GM12878 (cell line): ENCODE results near the gene TIRAP. TPM values are rescaled to one million over a fixed set of nuclear protein-coding genes. Genes with fewer than 3 reads are reported as not detected.
A peak's percentile ranks its signal among the peaks of the same experiment; 100 is the strongest.

Experiments
- ATAC-seq: fragments of 200-7000 bp; cut with Tn5 transposase; 3 replicates; pipeline ENCODE4 v1.9.1; 2020; ENCODE audit warnings: mild to moderate bottlenecking, moderate library complexity
- BruUV-seq: library from RNA; stranded (reverse); fragments of 400-500 nt; replicated peaks from 2 replicates; lab custom pipeline; 2021; lab: Mats Ljungman, UMichigan
- CTCF ChIA-PET: fragments of 300-600 bp; sonication (Branson Sonifier 250); formaldehyde crosslinking; extraction: SDS; loops from one replicate; lab custom pipeline; 2021; ENCODE audit warnings: inconsistent platforms; lab: Yijun Ruan, JAX
- POLR2A ChIA-PET: fragments of 350-600 bp; formaldehyde crosslinking; extraction: SDS; loops from one replicate; lab custom pipeline; 2021; ENCODE audit warnings: inconsistent platforms; lab: Charles Lee
- RAD21 ChIA-PET: fragments of 300-600 bp; sonication (Branson Sonifier 250); formaldehyde crosslinking; loops from one replicate; lab custom pipeline; 2023; ENCODE audit warnings: antibody characterized with exemption; ENCODE audit not compliant: unreplicated experiment; lab: Charles Lee
- SMC1A ChIA-PET: fragments of 300-600 bp; sonication (Branson Sonifier 250); formaldehyde crosslinking; loops from one replicate; lab custom pipeline; 2023; ENCODE audit not compliant: unreplicated experiment, uncharacterized antibody; lab: Charles Lee
- DNase-seq: peaks from one replicate; pipeline ENCODE4 v3.0.0-alpha.2; 2011; ENCODE audit warnings: low read depth, low spot score
- FAIRE-seq: peaks from 3 replicates; lab custom pipeline; 2011; peaks lifted over from hg19 to GRCh38; lab: Jason Lieb, UNC
- H2AFZ ChIP-seq: 2 replicates; pipeline ENCODE4 v1.6.0; 2011; ENCODE audit warnings: low read depth, low read length, control low read depth; ENCODE audit not compliant: control insufficient read depth
- H3K27ac ChIP-seq: 2 replicates; pipeline ENCODE4 v1.5.1; 2011; ENCODE audit warnings: control low read depth; ENCODE audit not compliant: control insufficient read depth, insufficient read depth
- H3K27me3 ChIP-seq, 2 experiments: replicated peaks in 1 of 2; 2 replicates each; pipeline versions ENCODE4 v1.6.0 to v1.6.1; 2011; ENCODE audit warnings: low read length in 1 of 2; ENCODE audit not compliant: control insufficient read depth in 2 of 2, insufficient read depth in 2 of 2
- H3K36me3 ChIP-seq, 2 experiments: 2 replicates each; pipeline ENCODE4 v1.5.1; 2011; ENCODE audit warnings: low read length in 1 of 2; ENCODE audit not compliant: control insufficient read depth in 2 of 2, insufficient read depth in 2 of 2
- H3K4me1 ChIP-seq: 2 replicates; pipeline ENCODE4 v1.6.1; 2011; ENCODE audit warnings: mild to moderate bottlenecking, low read length, moderate library complexity, mixed read lengths; ENCODE audit not compliant: control insufficient read depth, insufficient read depth
- H3K4me2 ChIP-seq: 2 replicates; pipeline ENCODE4 v1.6.0; 2011; ENCODE audit warnings: control low read depth; ENCODE audit not compliant: control insufficient read depth, insufficient read depth
- H3K4me3 ChIP-seq: fragments of 200-600 bp; sonication (generic); 2 replicates; pipeline ENCODE4 v1.5.1; 2016
- H3K79me2 ChIP-seq: 2 replicates; pipeline ENCODE4 v1.6.0; 2011; ENCODE audit warnings: low read length; ENCODE audit not compliant: control insufficient read depth, insufficient read depth
- H3K9ac ChIP-seq: 2 replicates; pipeline ENCODE4 v1.8.0; 2011; ENCODE audit warnings: low read length, control low read depth, mixed read lengths; ENCODE audit not compliant: control insufficient read depth, insufficient read depth
- H3K9me3 ChIP-seq: replicated peaks from 3 replicates; pipeline ENCODE4 v1.5.1; 2011; ENCODE audit warnings: mild to moderate bottlenecking, low read length; ENCODE audit not compliant: control insufficient read depth, insufficient read depth
- H4K20me1 ChIP-seq: 2 replicates; pipeline ENCODE4 v1.6.0; 2011; ENCODE audit not compliant: control insufficient read depth, insufficient read depth
- ATF7 ChIP-seq: fragments of 450-650 bp; IDR thresholded peaks from 2 replicates; pipeline ENCODE4 v1.6.1; 2016; ENCODE audit warnings: low read depth, mild to moderate bottlenecking
- BHLHE40 ChIP-seq, 2 experiments: fragments of 450-650 bp in 1 of 2; IDR thresholded peaks; 2 replicates each; pipeline ENCODE4 v1.6.1; 2011 to 2017; ENCODE audit warnings: low read depth in 2 of 2, borderline replicate concordance in 1 of 2, improper control_type of control experiment in 1 of 2, low read length in 1 of 2, mild to moderate bottlenecking in 1 of 2
- CBFB ChIP-seq: IDR thresholded peaks from 2 replicates; pipeline ENCODE4 v1.6.1; 2016; ENCODE audit warnings: antibody characterized with exemption, low read depth
- CREM ChIP-seq: IDR thresholded peaks from 2 replicates; pipeline ENCODE4 v1.6.1; 2014; ENCODE audit warnings: antibody characterized with exemption, low read depth
- DPF2 ChIP-seq: fragments of 450-650 bp; IDR thresholded peaks from 2 replicates; pipeline ENCODE4 v1.6.1; 2017; ENCODE audit warnings: mild to moderate bottlenecking
- EED ChIP-seq: sonication (generic); IDR thresholded peaks from 2 replicates; pipeline ENCODE4 v1.6.1; 2016; ENCODE audit warnings: antibody characterized with exemption, low read depth
- HDGF ChIP-seq: fragments of 450-650 bp; IDR thresholded peaks from 2 replicates; pipeline ENCODE4 v1.6.1; 2016; ENCODE audit warnings: antibody characterized with exemption
- IKZF1 ChIP-seq: fragments of 450-650 bp; conservative IDR thresholded peaks from 2 replicates; pipeline ENCODE4 v1.6.1; 2017; ENCODE audit warnings: antibody characterized with exemption, mild to moderate bottlenecking
- IKZF2 ChIP-seq, 2 experiments: fragments of 450-650 bp; IDR thresholded peaks; 2 replicates each; pipeline ENCODE4 v1.6.1; 2017; ENCODE audit warnings: mild to moderate bottlenecking in 2 of 2, moderate library complexity in 2 of 2
- NFIC ChIP-seq: IDR thresholded peaks from 2 replicates; pipeline ENCODE4 v1.6.1; 2012; ENCODE audit warnings: low read depth, mild to moderate bottlenecking, inconsistent platforms, low read length, moderate library complexity
- PAX8 ChIP-seq: fragments of 450-650 bp; IDR thresholded peaks from 2 replicates; pipeline ENCODE4 v1.6.1; 2017; ENCODE audit warnings: mild to moderate bottlenecking, moderate library complexity
- RFX5 ChIP-seq: IDR thresholded peaks from 2 replicates; pipeline ENCODE4 v1.6.1; 2011; ENCODE audit warnings: low read depth, low read length, improper control_type of control experiment
- RUNX3 ChIP-seq: IDR thresholded peaks from 2 replicates; pipeline ENCODE4 v1.6.1; 2012; ENCODE audit warnings: low read length, inconsistent platforms
- TARDBP ChIP-seq: IDR thresholded peaks from 2 replicates; pipeline ENCODE4 v1.6.1; 2016; ENCODE audit warnings: borderline replicate concordance
- ZSCAN29 ChIP-seq: fragments of 450-650 bp; IDR thresholded peaks from 2 replicates; pipeline ENCODE4 v1.6.1; 2017; ENCODE audit warnings: mild to moderate bottlenecking, moderate library complexity
- WGBS: methylation state at CpG from one replicate; pipeline ENCODE4 v1.1.6; 2016; ENCODE audit warnings: low lambda C conversion rate; ENCODE audit not compliant: insufficient replicate concordance, insufficient coverage; ENCODE audit errors: missing lambda C conversion rate; 5-methylcytosine and 5-hydroxymethylcytosine counted together
- in situ Hi-C: fragments of 300-500 bp; cut with MboI; formaldehyde crosslinking; loops from 9 replicates; pipeline ENCODE4 v1.14.3; 2018; ENCODE audit warnings: mixed read lengths
- intact Hi-C: fragments of 100-400 bp; cut with micrococcal nuclease; formaldehyde crosslinking; loops from one replicate; pipeline ENCODE4 v1.14.2; 2022; ENCODE audit not compliant: unreplicated experiment
- polyA plus RNA-seq, 11 experiments: library from polyadenylated mRNA; depleted of rRNA in 4 of 11; unstranded in 6 of 11; stranded (reverse) in 5 of 11; fragments of >200 nt; fragmentation: Nextera tagmentation in 4 of 11; fragmentation: Illumina TruSeq in 1 of 11; extraction: Ambion mirVana in 4 of 11; extraction: Trizol in 1 of 11; gene quantifications; 1 replicate in 1 of 11; 2 replicates in 10 of 11; pipeline versions ENCODE4 v1.2.1 to v1.2.3, GENCODE V29; 2011 to 2016; ENCODE audit warnings: inconsistent platforms in 2 of 11, missing spikeins in 2 of 11, low read depth in 1 of 11
- total RNA-seq, 4 experiments: library from RNA; depleted of rRNA in 3 of 4; stranded (reverse); fragments of >200 nt in 3 of 4; fragmentation: Illumina TruSeq in 1 of 4; extraction: Trizol in 1 of 4; gene quantifications; 2 replicates each; pipeline versions ENCODE4 v1.2.1 to v1.2.3, GENCODE V29; 2013 to 2021
- TF ChIP-seq, protein P1 (sequence below): fragments of 450-650 bp; IDR thresholded peaks from 2 replicates; pipeline ENCODE4 v1.6.1; 2017; ENCODE audit warnings: mild to moderate bottlenecking, low read depth, inconsistent platforms; ENCODE audit not compliant: poor library complexity, severe bottlenecking
- TF ChIP-seq, protein P2 (sequence below): IDR thresholded peaks from 2 replicates; pipeline ENCODE4 v1.6.1; 2012; ENCODE audit warnings: improper control_type of control experiment, low read depth, low read length; ENCODE audit not compliant: insufficient replicate concordance

The TIRAP gene
- total and polyA plus RNA-seq, 10 of the 15 experiments (the other 5 are each of a cell fraction or from before 2014, with no cell fraction given): 0.76 to 9.9 (median 4.7) TPM

- intact Hi-C loops (loop anchor here (10.0 kb wide), 3 partner anchors 386 to 666 kb away; no protein-coding TSS in a partner anchor), in situ Hi-C loops (no loop called here)
- ChIA-PET POLR2A (interaction anchor here (0.7 kb wide), 1 partner anchor 51 kb away, joined by 3 read pairs; no protein-coding TSS in a partner anchor), SMC1A (interaction anchor here (1.2 to 2.6 kb wide), 6 partner anchors 8 to 162 kb away, joined by 3 to 13 read pairs (median 8); no protein-coding TSS in a partner anchor), RAD21 (interaction anchor here (1.2 to 2.5 kb wide), 5 partner anchors 9 to 165 kb away, joined by 3 to 11 read pairs (median 7); partner anchors contain the start of gene DCPS), CTCF (interaction anchor here (0.8 to 5.3 kb wide), 7 partner anchors 8 to 166 kb away, joined by 3 to 31 read pairs (median 6); no protein-coding TSS in a partner anchor)
- Histone ChIP-seq H3K36me3 (peaks cover 0 to 5% of the 10 kb centered on the region in 2 experiments), H2AFZ (no peak overlapping the region; the same call in 1 of the 2 replicates), H4K20me1 (peaks cover 3% of the 10 kb centered on the region; the same call in 1 of the 2 replicates), H3K79me2 (peaks cover 4% of the 10 kb centered on the region), H3K9ac (peak overlapping the region; percentile 48), H3K9me3 (no peaks in the 10 kb centered on the region; the same call in none of the 3 replicates), H3K4me3 (0 out of 2 replicates have a peak overlapping the region, but pooled peaks have one; percentile 6), H3K4me1 (peaks cover 26% of the 10 kb centered on the region), H3K27ac (peak overlapping the region; percentile 71), H3K4me2 (peak overlapping the region; percentile 71), H3K27me3 (no peaks in the 10 kb centered on the region)
- BruUV-seq: no TSS peak
- WGBS: 79% methylated on average over 9 of the region's 9 CpGs
- ATAC-seq (peak; percentile 94), FAIRE-seq (peak; percentile 79), DNase-seq (peak; percentile 55)
- 0 out of 2 replicates have a peak, but pooled peaks have one; percentile 15 for TF ChIP-seq TARDBP
- TF ChIP-seq EED: peak; percentile 89
- peak in 1 of 2 experiments; percentile 21; a peak in 1 of 4 replicates for TF ChIP-seq BHLHE40 (IDR thresholded peaks at IDR 0.05; ENCODE audit: borderline replicate concordance in 1 of 2, low read depth in 2 of 2, low read length in 1 of 2)
- peak; percentile 74 for TF ChIP-seq NFIC
- TF ChIP-seq DPF2: peak; percentile 28; the same call in 1 of the 2 replicates
- TF ChIP-seq RFX5: no peak
- peak; percentile 87 for TF ChIP-seq ATF7
- TF ChIP-seq HDGF: no peak
- TF ChIP-seq PAX8: no peak
- TF ChIP-seq, protein P1, sequence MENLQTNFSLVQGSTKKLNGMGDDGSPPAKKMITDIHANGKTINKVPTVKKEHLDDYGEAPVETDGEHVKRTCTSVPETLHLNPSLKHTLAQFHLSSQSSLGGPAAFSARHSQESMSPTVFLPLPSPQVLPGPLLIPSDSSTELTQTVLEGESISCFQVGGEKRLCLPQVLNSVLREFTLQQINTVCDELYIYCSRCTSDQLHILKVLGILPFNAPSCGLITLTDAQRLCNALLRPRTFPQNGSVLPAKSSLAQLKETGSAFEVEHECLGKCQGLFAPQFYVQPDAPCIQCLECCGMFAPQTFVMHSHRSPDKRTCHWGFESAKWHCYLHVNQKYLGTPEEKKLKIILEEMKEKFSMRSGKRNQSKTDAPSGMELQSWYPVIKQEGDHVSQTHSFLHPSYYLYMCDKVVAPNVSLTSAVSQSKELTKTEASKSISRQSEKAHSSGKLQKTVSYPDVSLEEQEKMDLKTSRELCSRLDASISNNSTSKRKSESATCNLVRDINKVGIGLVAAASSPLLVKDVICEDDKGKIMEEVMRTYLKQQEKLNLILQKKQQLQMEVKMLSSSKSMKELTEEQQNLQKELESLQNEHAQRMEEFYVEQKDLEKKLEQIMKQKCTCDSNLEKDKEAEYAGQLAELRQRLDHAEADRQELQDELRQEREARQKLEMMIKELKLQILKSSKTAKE: peak; percentile 31
- no peak for TF ChIP-seq ZSCAN29
- TF ChIP-seq IKZF1: peak; percentile 54
- peak; percentile 67 to 74 for TF ChIP-seq IKZF2 (IDR thresholded peaks at IDR 0.05)
- TF ChIP-seq, protein P2, sequence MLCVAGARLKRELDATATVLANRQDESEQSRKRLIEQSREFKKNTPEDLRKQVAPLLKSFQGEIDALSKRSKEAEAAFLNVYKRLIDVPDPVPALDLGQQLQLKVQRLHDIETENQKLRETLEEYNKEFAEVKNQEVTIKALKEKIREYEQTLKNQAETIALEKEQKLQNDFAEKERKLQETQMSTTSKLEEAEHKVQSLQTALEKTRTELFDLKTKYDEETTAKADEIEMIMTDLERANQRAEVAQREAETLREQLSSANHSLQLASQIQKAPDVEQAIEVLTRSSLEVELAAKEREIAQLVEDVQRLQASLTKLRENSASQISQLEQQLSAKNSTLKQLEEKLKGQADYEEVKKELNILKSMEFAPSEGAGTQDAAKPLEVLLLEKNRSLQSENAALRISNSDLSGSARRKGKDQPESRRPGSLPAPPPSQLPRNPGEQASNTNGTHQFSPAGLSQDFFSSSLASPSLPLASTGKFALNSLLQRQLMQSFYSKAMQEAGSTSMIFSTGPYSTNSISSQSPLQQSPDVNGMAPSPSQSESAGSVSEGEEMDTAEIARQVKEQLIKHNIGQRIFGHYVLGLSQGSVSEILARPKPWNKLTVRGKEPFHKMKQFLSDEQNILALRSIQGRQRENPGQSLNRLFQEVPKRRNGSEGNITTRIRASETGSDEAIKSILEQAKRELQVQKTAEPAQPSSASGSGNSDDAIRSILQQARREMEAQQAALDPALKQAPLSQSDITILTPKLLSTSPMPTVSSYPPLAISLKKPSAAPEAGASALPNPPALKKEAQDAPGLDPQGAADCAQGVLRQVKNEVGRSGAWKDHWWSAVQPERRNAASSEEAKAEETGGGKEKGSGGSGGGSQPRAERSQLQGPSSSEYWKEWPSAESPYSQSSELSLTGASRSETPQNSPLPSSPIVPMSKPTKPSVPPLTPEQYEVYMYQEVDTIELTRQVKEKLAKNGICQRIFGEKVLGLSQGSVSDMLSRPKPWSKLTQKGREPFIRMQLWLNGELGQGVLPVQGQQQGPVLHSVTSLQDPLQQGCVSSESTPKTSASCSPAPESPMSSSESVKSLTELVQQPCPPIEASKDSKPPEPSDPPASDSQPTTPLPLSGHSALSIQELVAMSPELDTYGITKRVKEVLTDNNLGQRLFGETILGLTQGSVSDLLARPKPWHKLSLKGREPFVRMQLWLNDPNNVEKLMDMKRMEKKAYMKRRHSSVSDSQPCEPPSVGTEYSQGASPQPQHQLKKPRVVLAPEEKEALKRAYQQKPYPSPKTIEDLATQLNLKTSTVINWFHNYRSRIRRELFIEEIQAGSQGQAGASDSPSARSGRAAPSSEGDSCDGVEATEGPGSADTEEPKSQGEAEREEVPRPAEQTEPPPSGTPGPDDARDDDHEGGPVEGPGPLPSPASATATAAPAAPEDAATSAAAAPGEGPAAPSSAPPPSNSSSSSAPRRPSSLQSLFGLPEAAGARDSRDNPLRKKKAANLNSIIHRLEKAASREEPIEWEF: no peak
- peak; percentile 96 for TF ChIP-seq RUNX3
- 0 out of 2 replicates have a peak, but pooled peaks have one; percentile 57 for TF ChIP-seq CBFB
- peak; percentile 34; the same call in 1 of the 2 replicates for TF ChIP-seq CREM
Measured at GRCh38 chr11:126318574-126319373, 35.9 kb downstream of the TIRAP start.
